ENCODE data around the gene RAB22A.

Gene RAB22A

DNA sequence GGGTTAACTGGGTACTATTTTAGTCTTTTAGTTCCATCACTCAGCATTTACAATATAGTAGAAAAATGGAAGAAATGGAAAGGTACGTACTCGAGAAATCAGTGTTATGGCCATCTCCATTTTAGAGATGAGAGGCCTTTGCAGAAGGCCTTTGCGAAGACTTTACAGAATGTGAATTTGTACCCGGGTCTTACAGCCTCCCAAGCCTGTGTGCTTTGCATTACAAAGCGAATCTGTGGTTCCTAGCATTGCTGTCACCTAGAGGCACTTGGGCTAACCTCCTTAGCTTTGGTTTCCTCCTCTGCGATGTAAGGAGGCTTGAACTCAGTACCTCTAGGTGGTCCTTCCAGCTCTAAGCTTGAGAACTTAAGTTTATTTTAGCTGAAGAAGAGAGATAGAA, 90.4 kb downstream of the RAB22A start:
- Mint-ChIP-seq H3K9me3 (peaks cover 4% of the 10 kb centered on the region), H3K27ac (no peak overlapping the region), H3K27me3 (ENCODE audit: low read depth, poor library complexity) (no peaks in the 10 kb centered on the region), H3K4me3 (no peak overlapping the region), H3K36me3 (ENCODE audit: low read depth) (peaks cover 50% of the 10 kb centered on the region), H3K4me1 (peaks cover 6% of the 10 kb centered on the region)
- DNase-seq = no peak
- TF ChIP-seq, protein P1, sequence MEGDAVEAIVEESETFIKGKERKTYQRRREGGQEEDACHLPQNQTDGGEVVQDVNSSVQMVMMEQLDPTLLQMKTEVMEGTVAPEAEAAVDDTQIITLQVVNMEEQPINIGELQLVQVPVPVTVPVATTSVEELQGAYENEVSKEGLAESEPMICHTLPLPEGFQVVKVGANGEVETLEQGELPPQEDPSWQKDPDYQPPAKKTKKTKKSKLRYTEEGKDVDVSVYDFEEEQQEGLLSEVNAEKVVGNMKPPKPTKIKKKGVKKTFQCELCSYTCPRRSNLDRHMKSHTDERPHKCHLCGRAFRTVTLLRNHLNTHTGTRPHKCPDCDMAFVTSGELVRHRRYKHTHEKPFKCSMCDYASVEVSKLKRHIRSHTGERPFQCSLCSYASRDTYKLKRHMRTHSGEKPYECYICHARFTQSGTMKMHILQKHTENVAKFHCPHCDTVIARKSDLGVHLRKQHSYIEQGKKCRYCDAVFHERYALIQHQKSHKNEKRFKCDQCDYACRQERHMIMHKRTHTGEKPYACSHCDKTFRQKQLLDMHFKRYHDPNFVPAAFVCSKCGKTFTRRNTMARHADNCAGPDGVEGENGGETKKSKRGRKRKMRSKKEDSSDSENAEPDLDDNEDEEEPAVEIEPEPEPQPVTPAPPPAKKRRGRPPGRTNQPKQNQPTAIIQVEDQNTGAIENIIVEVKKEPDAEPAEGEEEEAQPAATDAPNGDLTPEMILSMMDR (IDR thresholded peaks at IDR 0.05) = no peak

DNA sequence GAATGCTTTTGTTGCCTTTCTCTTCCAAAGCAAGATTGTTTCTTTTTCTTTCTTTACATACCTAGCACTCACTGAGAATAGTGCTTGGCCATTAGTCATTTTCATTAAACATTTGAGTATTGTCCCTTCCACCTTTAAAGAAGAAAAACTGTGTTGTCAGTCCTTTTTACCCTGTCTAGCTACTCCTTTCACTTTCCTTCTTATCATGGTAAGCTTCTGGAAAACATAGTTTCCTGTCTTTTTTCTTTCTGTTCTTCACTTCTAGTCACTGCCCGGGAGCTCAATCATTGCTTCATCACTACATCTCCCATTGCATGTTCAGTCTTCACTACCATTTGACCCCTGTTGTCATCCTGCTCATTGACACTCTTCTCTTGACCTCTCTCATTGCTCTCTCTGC, 91.6 kb downstream of the RAB22A start:
- Mint-ChIP-seq H3K27ac (no peak overlapping the region), H3K27me3 (ENCODE audit: low read depth, poor library complexity) (no peaks in the 10 kb centered on the region), H3K4me3 (no peak overlapping the region), H3K9me3 (peaks cover 4% of the 10 kb centered on the region), H3K4me1 (peaks cover 6% of the 10 kb centered on the region), H3K36me3 (ENCODE audit: low read depth) (peaks cover 41% of the 10 kb centered on the region)
- TF ChIP-seq, protein P1 (IDR thresholded peaks at IDR 0.05) = no peak
- DNase-seq = no peak

DNA sequence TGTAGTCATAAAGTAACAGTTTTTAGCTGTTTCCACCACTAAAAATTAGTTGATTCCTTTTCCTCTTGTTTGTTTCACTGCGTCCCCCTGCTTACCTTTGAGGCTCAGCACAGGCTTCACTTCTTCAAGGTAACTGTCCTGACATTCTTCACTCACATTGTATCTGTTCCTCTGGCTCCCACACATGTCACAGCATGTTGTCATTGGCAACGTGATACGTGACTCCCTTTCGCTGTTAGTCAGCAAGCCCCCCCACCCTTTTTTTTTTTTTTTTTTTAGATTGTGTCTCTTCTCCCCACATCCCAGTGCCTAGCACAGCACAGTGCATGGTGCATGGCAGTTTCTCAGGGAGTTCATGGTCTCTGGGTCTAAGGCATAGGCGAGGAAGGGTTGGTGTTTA, 92.8 kb downstream of the RAB22A start:
- Mint-ChIP-seq H3K27ac (no peak overlapping the region), H3K9me3 (peaks cover 4% of the 10 kb centered on the region), H3K36me3 (ENCODE audit: low read depth) (peaks cover 30% of the 10 kb centered on the region), H3K27me3 (ENCODE audit: low read depth, poor library complexity) (no peaks in the 10 kb centered on the region), H3K4me3 (no peak overlapping the region), H3K4me1 (peaks cover 6% of the 10 kb centered on the region)
- no peak for DNase-seq
- TF ChIP-seq, protein P1 (IDR thresholded peaks at IDR 0.05) = no peak

DNA sequence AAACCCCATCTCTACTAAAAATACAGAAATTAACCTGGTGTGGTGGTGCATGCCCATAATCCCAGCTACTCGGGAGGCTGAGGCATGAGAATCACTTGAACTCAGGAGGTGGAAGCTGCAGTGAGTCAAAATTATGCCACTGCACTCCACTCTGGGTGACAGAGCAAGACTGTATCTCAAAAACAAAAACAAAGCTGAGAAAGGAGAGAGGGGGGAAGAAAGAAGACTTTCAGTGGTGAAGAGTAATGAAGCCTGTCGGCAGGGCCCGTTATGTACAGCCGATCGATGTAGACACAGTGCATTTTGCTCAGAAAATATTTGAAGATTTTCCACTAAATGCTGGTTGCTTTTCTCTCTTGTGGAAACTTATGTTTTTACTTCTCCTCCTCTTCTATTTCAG, 93.3 kb downstream of the RAB22A start:
- H3K36me3 Mint-ChIP-seq (ENCODE audit: low read depth) = peaks cover 25% of the 10 kb centered on the region
- no peak overlapping the region for H3K4me3 Mint-ChIP-seq
- peaks cover 4% of the 10 kb centered on the region for H3K9me3 Mint-ChIP-seq
- no peaks in the 10 kb centered on the region for H3K27me3 Mint-ChIP-seq (ENCODE audit: low read depth, poor library complexity)
- no peak overlapping the region for H3K27ac Mint-ChIP-seq
- TF ChIP-seq, protein P1 (IDR thresholded peaks at IDR 0.05) = no peak
- no peak for DNase-seq
- peaks cover 6% of the 10 kb centered on the region for H3K4me1 Mint-ChIP-seq

DNA sequence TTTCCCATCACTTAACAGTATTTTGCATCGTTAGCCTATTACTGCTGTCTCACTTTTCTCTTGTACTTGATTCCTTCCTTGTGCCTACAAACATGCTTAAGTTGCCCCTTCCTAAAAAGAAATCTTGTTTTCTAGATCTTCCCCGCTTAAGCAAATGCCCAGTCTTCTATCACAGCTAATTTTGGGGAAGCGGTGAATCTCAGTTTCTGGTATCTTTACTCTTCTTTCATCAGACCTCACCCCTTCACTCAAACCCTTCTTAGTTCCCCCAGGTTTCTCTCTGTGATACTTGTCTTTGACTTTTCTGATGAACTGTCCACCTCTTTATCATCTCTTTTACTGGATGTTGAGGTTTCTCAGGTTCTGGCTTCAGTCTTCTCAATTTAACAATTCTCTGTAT, 93.8 kb downstream of the RAB22A start:
- Mint-ChIP-seq H3K27ac (no peak overlapping the region), H3K27me3 (ENCODE audit: low read depth, poor library complexity) (no peaks in the 10 kb centered on the region), H3K36me3 (ENCODE audit: low read depth) (peaks cover 20% of the 10 kb centered on the region), H3K9me3 (peaks cover 4% of the 10 kb centered on the region), H3K4me3 (no peak overlapping the region), H3K4me1 (peaks cover 9% of the 10 kb centered on the region)
- no peak for DNase-seq
- TF ChIP-seq, protein P1 (IDR thresholded peaks at IDR 0.05) = no peak

DNA sequence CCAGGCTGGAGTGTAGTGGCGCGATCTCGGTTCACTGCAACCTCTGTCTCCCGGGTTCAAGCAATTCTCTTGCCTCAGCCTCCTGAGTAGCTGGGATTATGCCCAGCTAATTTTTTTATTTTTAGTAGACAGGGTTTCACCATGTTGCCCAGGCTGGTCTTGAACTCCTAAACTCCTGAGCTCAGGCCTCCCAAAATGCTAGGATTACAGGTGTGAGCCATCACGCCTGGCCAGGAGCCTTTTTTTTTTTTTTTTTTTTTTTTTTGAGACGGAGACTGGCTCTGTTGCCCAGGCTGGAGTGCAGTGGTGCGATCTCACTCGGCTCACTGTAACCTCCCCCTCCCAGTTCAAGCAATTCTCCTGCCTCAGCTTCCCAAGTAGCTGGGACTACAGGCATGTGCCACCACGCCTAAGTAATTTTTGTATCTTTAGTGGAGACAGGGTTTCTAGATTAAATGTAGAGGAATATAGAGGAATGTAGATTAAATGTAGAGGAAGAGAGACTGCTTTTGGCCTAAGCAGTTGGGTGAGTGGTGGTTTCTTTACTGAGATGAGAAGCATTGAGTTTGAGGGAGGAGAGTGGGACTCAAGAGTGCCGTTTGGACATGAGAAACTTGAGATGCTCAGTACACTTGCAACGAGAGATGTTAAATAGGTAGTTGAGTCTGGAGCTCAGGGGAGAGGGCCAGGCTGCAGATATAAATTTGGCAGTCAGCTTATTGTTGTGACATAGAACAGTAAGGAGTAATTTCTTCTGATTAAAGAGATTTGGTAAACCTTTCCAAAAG, 96.2 kb downstream of the RAB22A start:
- no peak for DNase-seq
- H3K4me1 Mint-ChIP-seq = peaks cover 11% of the 10 kb centered on the region
- H3K9me3 Mint-ChIP-seq = peaks cover 13% of the 10 kb centered on the region
- H3K36me3 Mint-ChIP-seq (ENCODE audit: low read depth) = peaks cover 21% of the 10 kb centered on the region
- no peaks in the 10 kb centered on the region for H3K27me3 Mint-ChIP-seq (ENCODE audit: low read depth, poor library complexity)
- no peak overlapping the region for H3K4me3 Mint-ChIP-seq
- H3K27ac Mint-ChIP-seq = no peak overlapping the region
- TF ChIP-seq, protein P1 (IDR thresholded peaks at IDR 0.05) = no peak
